ENCODE results near the gene TPM4. TPM values are rescaled to one million over a fixed set of nuclear protein-coding genes. Genes with fewer than 3 reads are reported as not detected.

TPM4 gene
- total RNA-seq, 2 experiments from 2014 or later = 422 to 485 TPM

DNA sequence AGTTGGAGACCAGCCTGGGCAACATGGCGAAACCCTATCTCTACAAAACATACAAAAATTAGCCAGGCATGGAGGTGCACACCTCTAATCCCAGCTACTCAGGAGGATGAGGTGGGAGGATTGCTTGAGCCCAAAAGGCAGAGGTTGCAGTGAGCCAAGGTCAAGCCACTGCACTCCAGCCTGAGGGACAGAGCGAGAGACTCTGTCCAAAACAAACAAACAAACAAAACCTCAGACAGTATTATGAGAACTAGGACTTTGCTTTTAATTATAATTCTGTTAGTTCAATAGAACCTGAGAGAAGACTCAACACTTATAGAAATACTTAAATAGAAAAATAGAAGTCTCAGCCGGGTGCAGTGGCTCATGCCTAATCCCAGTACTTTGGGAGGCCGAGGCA is 31.1 kb upstream of the TPM4 start:
- no peak for DNase-seq
- ChIA-PET POLR2A (no interaction called here), CTCF (interaction anchor here (0.7 kb wide), 1 partner anchor 362 kb away, joined by 3 read pairs; no protein-coding TSS in a partner anchor)
- Mint-ChIP-seq H3K27ac (no peak overlapping the region), H3K36me3 (ENCODE audit: low read depth) (no peaks in the 10 kb centered on the region), H3K9me3 (no peaks in the 10 kb centered on the region), H3K27me3 (peaks cover 10% of the 10 kb centered on the region), H3K4me1 (peaks cover 20% of the 10 kb centered on the region), H3K4me3 (no peak overlapping the region)

DNA sequence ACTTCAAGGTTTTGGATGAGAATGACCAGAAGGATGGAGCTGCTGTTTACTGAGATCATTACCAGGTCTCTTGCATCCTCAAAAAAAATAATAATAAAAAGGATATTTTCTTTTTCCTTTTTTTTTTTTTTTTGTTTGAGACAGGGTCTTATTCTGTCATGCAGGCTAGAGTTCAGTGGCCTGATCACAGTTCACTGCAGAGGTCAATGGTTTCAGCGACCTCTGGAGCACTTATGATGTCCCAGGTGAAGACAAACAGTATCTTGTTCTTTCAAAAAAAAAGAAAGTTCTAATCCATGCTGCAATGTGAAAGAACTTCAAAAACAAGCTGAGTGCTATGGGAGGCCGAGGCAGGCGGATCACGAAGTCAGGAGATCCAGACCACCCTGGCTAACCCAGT is 30.4 kb upstream of the TPM4 start:
- peaks cover 15% of the 10 kb centered on the region for H3K4me1 Mint-ChIP-seq
- ChIA-PET POLR2A (no interaction called here), CTCF (interaction anchor here (0.6 to 1.9 kb wide), 3 partner anchors 10 to 362 kb away, joined by 3 to 4 read pairs (median 3); no protein-coding TSS in a partner anchor)
- no peak for DNase-seq
- H3K9me3 Mint-ChIP-seq = no peaks in the 10 kb centered on the region
- no peak overlapping the region for H3K27ac Mint-ChIP-seq
- no peaks in the 10 kb centered on the region for H3K36me3 Mint-ChIP-seq (ENCODE audit: low read depth)
- H3K4me3 Mint-ChIP-seq = no peak overlapping the region
- peaks cover 11% of the 10 kb centered on the region for H3K27me3 Mint-ChIP-seq

DNA sequence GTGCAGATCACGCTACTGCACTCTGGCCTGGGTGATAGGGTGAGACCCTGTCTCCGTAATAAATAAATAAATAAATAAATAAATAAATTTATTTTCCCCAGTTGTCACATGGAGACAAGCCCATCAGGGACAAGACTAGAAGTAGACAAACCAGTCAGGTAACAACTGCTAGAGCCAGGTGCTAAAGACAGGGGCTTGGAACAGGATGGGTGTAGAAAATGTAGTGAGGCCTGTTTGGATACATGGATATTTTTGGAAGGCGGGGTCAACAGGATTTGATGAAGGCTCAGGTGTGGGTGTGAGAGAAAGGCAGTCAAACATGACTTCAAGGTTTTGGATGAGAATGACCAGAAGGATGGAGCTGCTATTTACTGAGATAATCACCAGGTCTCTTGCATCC is 27.7 kb upstream of the TPM4 start:
- Mint-ChIP-seq H3K27me3 (peaks cover 7% of the 10 kb centered on the region), H3K4me3 (no peak overlapping the region), H3K9me3 (no peaks in the 10 kb centered on the region), H3K36me3 (ENCODE audit: low read depth) (no peaks in the 10 kb centered on the region), H3K4me1 (peaks cover 11% of the 10 kb centered on the region), H3K27ac (no peak overlapping the region)
- ChIA-PET POLR2A (interaction anchor here (0.6 kb wide), 1 partner anchor 44 kb away, joined by 4 read pairs; no protein-coding TSS in a partner anchor), CTCF (interaction anchor here (0.5 to 0.7 kb wide), 2 partner anchors 12 to 14 kb away, joined by 3 read pairs; no protein-coding TSS in a partner anchor)
- DNase-seq = no peak

DNA sequence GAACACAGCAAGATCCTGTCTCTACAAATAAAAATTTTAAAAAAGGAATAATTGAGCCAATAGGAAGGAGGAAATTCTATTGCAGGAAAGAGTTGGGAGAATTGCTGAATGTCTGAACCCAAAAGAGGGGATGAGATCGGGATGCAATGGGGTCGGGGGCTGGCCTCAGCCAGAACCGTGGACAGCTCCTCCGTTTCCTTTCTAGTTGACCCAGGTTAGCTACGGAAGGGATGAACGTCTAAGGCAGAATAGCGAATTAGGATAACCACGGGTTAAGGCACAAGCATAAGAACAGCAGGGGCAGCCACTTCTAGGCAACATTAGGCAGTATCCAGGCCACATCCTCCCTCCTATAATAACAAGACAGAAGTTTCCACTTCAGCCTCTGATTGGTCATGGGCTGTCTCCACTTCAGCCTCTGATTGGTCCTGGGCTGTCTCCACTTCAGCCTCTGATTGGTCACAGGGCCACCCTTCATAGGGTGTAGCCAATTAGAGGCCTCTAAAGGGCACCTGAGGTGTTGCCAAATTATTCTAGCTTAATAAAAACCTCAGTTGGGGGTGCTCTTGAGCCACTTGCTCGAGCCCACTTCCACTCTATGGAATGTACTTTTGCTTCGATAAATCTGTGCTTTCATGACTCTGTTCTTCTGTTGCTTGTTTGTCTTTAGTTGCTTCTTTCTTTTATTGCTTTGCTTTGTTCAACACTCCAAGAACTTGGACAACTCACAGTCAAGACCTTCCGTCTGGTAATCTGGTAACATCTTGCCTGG is 24.9 kb upstream of the TPM4 start:
- H3K4me1 Mint-ChIP-seq = peaks cover 11% of the 10 kb centered on the region
- H3K9me3 Mint-ChIP-seq = peaks cover 7% of the 10 kb centered on the region
- no peak overlapping the region for H3K27ac Mint-ChIP-seq
- peak; percentile 65 for DNase-seq
- H3K27me3 Mint-ChIP-seq = peaks cover 14% of the 10 kb centered on the region
- ChIA-PET POLR2A (interaction anchor here (1.0 kb wide), 1 partner anchor 134 kb away, joined by 4 read pairs; the partner anchor contains the start of gene FAM32A), CTCF (interaction anchor here (0.6 to 2.6 kb wide), 6 partner anchors 10 to 1637 kb away, joined by 3 to 13 read pairs (median 4); no protein-coding TSS in a partner anchor)
- H3K36me3 Mint-ChIP-seq (ENCODE audit: low read depth) = peaks cover 6% of the 10 kb centered on the region
- no peak overlapping the region for H3K4me3 Mint-ChIP-seq

DNA sequence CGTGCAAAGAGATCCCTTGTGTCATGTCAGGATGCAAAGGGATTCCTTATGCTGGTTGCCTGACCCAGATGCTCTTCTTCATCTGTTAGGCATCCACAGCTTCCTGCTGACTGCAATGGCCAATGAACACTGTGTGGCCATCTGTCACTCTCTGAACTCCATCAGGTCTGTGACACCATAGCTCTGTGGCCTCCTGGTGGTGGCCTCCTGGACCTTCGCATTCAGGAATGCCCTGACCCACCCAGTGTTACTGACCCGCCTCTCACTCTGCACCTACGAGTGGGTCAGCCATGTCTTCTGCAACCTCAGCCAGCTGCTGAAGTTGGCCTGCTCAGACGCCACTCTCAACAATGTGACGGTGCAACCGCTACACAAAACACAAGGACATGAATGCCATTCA is 23.9 kb upstream of the TPM4 start:
- Mint-ChIP-seq H3K9me3 (peaks cover 14% of the 10 kb centered on the region), H3K4me1 (peaks cover 11% of the 10 kb centered on the region), H3K36me3 (ENCODE audit: low read depth) (peaks cover 7% of the 10 kb centered on the region), H3K27me3 (peaks cover 16% of the 10 kb centered on the region), H3K27ac (no peak overlapping the region), H3K4me3 (no peak overlapping the region)
- ChIA-PET POLR2A (no interaction called here), CTCF (interaction anchor here (0.6 to 2.6 kb wide), 4 partner anchors 9 to 452 kb away, joined by 3 to 13 read pairs (median 4); no protein-coding TSS in a partner anchor)
- DNase-seq = no peak

DNA sequence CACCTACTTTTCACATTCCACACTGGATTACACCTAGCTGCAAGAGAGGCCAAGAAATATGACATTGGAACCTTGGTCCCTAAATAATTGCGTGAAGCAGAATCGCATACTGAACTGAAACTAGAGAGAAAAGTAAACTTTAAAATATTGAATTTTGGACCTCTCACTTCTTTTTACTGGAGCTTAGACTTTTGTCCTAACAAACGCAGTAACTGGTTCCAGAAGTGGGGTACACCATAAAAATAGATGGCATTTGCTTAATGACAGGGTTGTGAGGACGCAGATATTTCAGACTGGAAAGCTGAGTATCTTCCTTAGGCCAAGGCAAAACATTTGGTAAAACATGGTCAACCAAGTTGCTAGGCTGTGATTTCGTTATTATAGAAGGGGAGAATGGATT is 19.2 kb upstream of the TPM4 start:
- H3K4me3 Mint-ChIP-seq = no peak overlapping the region
- H3K9me3 Mint-ChIP-seq = peaks cover 21% of the 10 kb centered on the region
- ChIA-PET CTCF (interaction anchor here (0.5 to 2.4 kb wide), 6 partner anchors 9 to 458 kb away, joined by 3 to 7 read pairs (median 4); no protein-coding TSS in a partner anchor), POLR2A (no interaction called here)
- H3K36me3 Mint-ChIP-seq (ENCODE audit: low read depth) = peaks cover 7% of the 10 kb centered on the region
- no peak for DNase-seq
- H3K27ac Mint-ChIP-seq = no peak overlapping the region
- H3K27me3 Mint-ChIP-seq = peaks cover 17% of the 10 kb centered on the region
- peaks cover 11% of the 10 kb centered on the region for H3K4me1 Mint-ChIP-seq

DNA sequence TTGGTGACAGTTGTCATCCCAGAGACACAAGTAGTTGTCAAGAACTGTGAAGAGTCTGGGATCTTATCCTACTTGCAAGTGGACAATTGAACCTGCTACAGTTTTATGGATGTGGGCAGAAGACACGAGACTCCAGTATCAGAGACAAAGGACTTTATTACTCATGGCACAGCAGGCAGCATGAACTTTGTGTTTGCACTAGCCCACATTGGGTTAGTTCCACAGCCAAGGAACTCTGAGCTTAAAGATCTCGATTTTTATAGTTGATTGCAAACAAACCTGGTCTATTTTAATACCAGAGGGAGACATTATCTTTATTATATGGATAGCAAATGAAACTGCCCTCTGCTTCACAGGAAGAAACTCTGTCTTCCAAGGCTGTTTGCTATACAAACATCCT is 16.0 kb upstream of the TPM4 start:
- ChIA-PET POLR2A (no interaction called here), CTCF (interaction anchor here (0.6 to 3.2 kb wide), 5 partner anchors 9 to 39 kb away, joined by 3 to 13 read pairs (median 4); no protein-coding TSS in a partner anchor)
- H3K4me1 Mint-ChIP-seq = peaks cover 23% of the 10 kb centered on the region
- H3K36me3 Mint-ChIP-seq (ENCODE audit: low read depth) = peaks cover 7% of the 10 kb centered on the region
- H3K27me3 Mint-ChIP-seq = peaks cover 13% of the 10 kb centered on the region
- no peak overlapping the region for H3K27ac Mint-ChIP-seq
- DNase-seq = no peak
- peaks cover 24% of the 10 kb centered on the region for H3K9me3 Mint-ChIP-seq
- no peak overlapping the region for H3K4me3 Mint-ChIP-seq

DNA sequence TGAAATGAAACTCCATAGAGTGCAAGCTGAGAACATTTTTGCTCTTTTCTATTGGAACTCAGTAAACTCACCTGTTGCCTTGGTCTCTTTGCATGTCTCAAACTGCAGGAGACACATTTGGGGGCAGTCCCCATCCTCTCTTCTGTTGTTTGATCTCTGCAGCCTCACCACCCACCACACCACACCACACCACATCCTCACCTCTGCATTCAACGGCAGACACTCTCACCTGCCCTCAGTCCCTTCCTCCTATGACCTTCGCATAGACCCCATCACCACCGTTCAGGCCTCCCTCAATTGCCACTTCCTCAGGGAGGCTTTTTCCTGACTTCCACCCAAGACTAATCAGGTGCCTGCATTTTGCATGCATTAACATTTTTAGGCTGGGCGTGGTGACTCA is 14.4 kb upstream of the TPM4 start:
- H3K36me3 Mint-ChIP-seq (ENCODE audit: low read depth) = peaks cover under 1% of the 10 kb centered on the region
- H3K27ac Mint-ChIP-seq = peak overlapping the region; percentile 1
- H3K9me3 Mint-ChIP-seq = peaks cover 14% of the 10 kb centered on the region
- DNase-seq = peak; percentile 55
- H3K27me3 Mint-ChIP-seq = peaks cover 7% of the 10 kb centered on the region
- H3K4me1 Mint-ChIP-seq = peaks cover 31% of the 10 kb centered on the region
- CTCF ChIA-PET = interaction anchor here (0.7 to 6.5 kb wide), 12 partner anchors 8 to 193 kb away, joined by 3 to 65 read pairs (median 8); partner anchors contain the start of genes FAM32A and TPM4
- no peak overlapping the region for H3K4me3 Mint-ChIP-seq
- POLR2A ChIA-PET = no interaction called here

DNA sequence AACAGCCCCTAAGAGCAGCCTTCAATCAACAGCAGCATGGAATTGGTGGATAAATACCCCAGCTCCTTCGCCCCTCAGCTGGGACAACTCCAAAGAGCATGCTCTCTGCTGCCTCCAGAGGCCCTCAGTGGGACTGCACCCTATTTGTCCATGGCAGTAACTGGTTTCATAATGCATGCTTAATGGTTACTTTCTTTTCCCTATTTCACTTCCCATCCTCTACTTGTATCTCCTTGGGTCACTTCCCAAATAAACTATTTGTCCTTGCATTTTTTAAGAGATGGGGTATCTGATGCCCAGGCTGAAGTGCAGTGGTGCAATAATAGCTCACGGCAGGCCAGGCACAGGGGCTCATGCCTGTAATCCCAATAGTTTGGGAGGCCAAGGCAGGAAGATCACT is 13.5 kb upstream of the TPM4 start:
- CTCF ChIA-PET = interaction anchor here (0.6 to 6.5 kb wide), 18 partner anchors 9 to 462 kb away, joined by 3 to 65 read pairs (median 4); partner anchors contain the start of genes FAM32A and TPM4
- Mint-ChIP-seq H3K36me3 (ENCODE audit: low read depth) (no peaks in the 10 kb centered on the region), H3K4me1 (peaks cover 32% of the 10 kb centered on the region), H3K4me3 (no peak overlapping the region), H3K9me3 (peaks cover 8% of the 10 kb centered on the region), H3K27ac (peak overlapping the region; percentile 46), H3K27me3 (peaks cover 3% of the 10 kb centered on the region)
- POLR2A ChIA-PET = interaction anchor here (0.6 kb wide), 1 partner anchor 44 kb away, joined by 6 read pairs; no protein-coding TSS in a partner anchor
- peak; percentile 73 for DNase-seq

DNA sequence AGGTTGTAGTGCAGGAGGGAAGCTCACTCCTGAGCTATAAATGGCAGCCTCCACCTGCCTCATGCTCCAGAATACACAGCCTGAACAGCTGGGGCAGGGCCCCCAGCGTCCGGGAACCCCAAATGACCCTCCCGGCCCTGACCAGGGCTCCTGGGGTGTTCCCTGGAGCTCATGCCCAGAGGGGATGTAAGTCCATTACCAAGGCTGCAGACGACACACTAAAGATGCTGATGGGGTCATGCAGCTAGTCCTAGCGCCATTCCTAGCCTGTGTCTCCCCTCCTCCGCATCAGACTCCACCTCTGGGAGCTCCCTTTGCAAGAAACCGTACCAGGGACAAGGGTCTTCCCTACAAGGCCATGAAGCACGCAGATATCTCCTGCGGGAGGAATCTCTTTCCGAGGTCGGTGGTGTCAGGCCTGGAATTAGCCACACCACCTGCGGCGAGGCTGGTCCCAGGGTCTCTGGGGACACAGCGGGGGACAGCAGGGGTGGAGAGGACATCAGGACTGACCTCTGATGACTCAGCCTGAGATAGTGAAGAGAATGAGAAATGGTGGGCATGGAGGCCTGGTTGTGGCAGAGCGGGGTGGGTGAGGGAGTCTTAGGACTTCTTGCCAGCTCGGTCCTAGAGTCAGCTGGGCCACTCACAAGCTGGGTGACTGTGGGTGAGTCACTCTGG is 11.9 kb upstream of the TPM4 start:
- no peak overlapping the region for H3K27ac Mint-ChIP-seq
- H3K4me3 Mint-ChIP-seq = no peak overlapping the region
- peaks cover 8% of the 10 kb centered on the region for H3K9me3 Mint-ChIP-seq
- CTCF ChIA-PET = interaction anchor here (0.7 to 6.5 kb wide), 5 partner anchors 10 to 29 kb away, joined by 3 to 65 read pairs (median 4); partner anchors contain the start of gene TPM4
- peaks cover 3% of the 10 kb centered on the region for H3K27me3 Mint-ChIP-seq
- peaks cover 32% of the 10 kb centered on the region for H3K4me1 Mint-ChIP-seq
- POLR2A ChIA-PET = interaction anchor here (0.5 kb wide), 1 partner anchor 85 kb away, joined by 3 read pairs; no protein-coding TSS in a partner anchor
- no peaks in the 10 kb centered on the region for H3K36me3 Mint-ChIP-seq (ENCODE audit: low read depth)
- no peak for DNase-seq

DNA sequence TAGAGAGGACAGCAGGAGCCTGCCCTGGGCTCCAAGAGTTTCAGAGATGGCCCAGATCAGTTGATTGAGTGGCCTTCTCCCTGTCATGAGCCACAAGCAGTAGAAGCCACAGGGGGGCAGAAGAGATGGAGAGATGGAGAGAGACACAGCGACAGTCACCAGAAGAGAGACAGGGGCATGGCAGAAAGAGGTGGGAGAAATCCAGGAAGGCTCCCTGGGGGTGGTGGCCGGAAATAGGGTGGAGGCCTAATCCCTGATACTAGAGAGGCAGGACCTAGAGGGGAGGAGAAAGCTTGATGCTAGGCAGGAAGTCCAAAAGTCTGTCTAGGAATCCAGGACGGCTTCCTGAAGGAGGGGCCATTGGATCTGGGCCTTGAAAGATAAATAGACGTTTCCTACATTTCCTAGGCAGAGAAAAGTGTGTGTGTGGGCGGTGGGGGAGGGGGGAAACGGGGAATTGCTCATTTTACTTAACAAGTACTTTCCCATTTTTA is 9.6 kb upstream of the TPM4 start:
- no peaks in the 10 kb centered on the region for H3K36me3 Mint-ChIP-seq (ENCODE audit: low read depth)
- H3K4me3 Mint-ChIP-seq = no peak overlapping the region
- peaks cover 34% of the 10 kb centered on the region for H3K4me1 Mint-ChIP-seq
- ChIA-PET CTCF (interaction anchor here (0.7 to 6.5 kb wide), 5 partner anchors 8 to 163 kb away, joined by 3 to 65 read pairs (median 4); partner anchors contain the start of genes FAM32A and TPM4), POLR2A (interaction anchor here (0.8 kb wide), 1 partner anchor 81 kb away, joined by 5 read pairs; no protein-coding TSS in a partner anchor)
- peaks cover 1% of the 10 kb centered on the region for H3K27me3 Mint-ChIP-seq
- H3K27ac Mint-ChIP-seq = no peak overlapping the region
- H3K9me3 Mint-ChIP-seq = peaks cover 4% of the 10 kb centered on the region
- DNase-seq = peak; percentile 69

DNA sequence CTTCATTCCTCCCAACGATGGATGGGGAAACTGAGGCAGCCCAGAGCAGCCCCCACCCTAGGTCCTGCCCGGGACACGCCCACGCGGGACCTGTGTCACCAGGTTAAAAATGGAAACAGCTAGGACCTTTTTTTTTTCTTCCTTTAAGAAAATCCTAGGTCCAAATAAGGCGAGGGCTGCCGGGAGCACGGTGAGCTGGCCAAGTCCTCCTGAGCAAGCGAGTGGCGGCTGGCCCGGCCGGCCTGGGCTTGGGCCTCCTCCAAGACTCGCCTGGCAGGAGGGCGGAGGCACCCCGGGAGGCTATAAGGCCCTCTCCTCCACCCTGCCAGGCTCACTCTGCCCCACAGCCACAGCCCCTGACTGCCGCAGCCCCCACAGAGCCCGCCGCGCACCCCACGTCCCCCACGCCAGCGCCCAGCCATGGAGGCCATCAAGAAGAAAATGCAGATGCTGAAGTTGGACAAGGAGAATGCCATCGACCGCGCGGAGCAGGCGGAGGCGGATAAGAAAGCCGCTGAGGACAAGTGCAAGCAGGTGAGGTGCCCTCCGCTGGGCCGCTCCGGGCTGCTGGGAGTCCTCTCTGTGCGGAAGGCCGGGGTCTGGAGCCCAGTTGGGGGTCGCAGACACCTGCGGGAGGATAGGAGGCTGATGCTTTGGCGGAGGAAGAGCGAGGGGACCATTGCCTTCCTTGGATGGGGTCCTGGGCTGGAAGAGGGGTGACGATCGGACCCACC is 8.9 kb upstream of the TPM4 start:
- no peaks in the 10 kb centered on the region for H3K27me3 Mint-ChIP-seq
- DNase-seq = no peak
- ChIA-PET CTCF (interaction anchor here (1.6 to 6.5 kb wide), 3 partner anchors 7 to 118 kb away, joined by 4 to 65 read pairs (median 5); partner anchors contain the start of genes FAM32A and TPM4), POLR2A (no interaction called here)
- H3K9me3 Mint-ChIP-seq = peaks cover 4% of the 10 kb centered on the region
- H3K4me1 Mint-ChIP-seq = peaks cover 34% of the 10 kb centered on the region
- H3K27ac Mint-ChIP-seq = no peak overlapping the region
- no peak overlapping the region for H3K4me3 Mint-ChIP-seq
- H3K36me3 Mint-ChIP-seq (ENCODE audit: low read depth) = no peaks in the 10 kb centered on the region
